NCI-H446 treated with DMSO at 0.1 percent for 48 hours (cell line): ENCODE data around the gene TUBB6.

Experiments used
- DNase-seq: peaks from one replicate; lab custom pipeline; 2025; lab: John Stamatoyannopoulos, UW

TUBB6 gene

GRCh38 chr18:12314591-12315305, 6.7 kb downstream of the TUBB6 start:
- no peak for DNase-seq

- no peak for DNase-seq
Measured at GRCh38 chr18:12315490-12315889, 7.4 kb downstream of the TUBB6 start.

GRCh38 chr18:12315911-12316310, 7.9 kb downstream of the TUBB6 start:
- DNase-seq, result no peak

- no peak for DNase-seq
Measured at GRCh38 chr18:12317664-12318333, 9.8 kb downstream of the TUBB6 start.

GRCh38 chr18:12318334-12318697, 10.3 kb downstream of the TUBB6 start:
- no peak for DNase-seq

GRCh38 chr18:12318857-12319256, 10.8 kb downstream of the TUBB6 start:
- no peak for DNase-seq

- DNase-seq, result no peak
Measured at GRCh38 chr18:12321333-12321732, 13.3 kb downstream of the TUBB6 start.

- no peak for DNase-seq
Measured at GRCh38 chr18:12324991-12325725, 17.1 kb downstream of the TUBB6 start.

- DNase-seq, result no peak
Measured at GRCh38 chr18:12325726-12326245, 17.7 kb downstream of the TUBB6 start.

GRCh38 chr18:12326711-12327460, 18.8 kb downstream of the TUBB6 start:
- DNase-seq, result no peak

GRCh38 chr18:12327510-12328178, 19.6 kb downstream of the TUBB6 start:
- no peak for DNase-seq

- DNase-seq, result no peak
Measured at GRCh38 chr18:12328179-12328823, 20.3 kb downstream of the TUBB6 start.

- DNase-seq, result no peak
Measured at GRCh38 chr18:12329125-12329698, 21.2 kb downstream of the TUBB6 start.

- DNase-seq, result no peak
Measured at GRCh38 chr18:12330766-12331165, 22.7 kb downstream of the TUBB6 start.

- no peak for DNase-seq
Measured at GRCh38 chr18:12333506-12334290, 25.7 kb downstream of the TUBB6 start.

GRCh38 chr18:12334366-12334808, 26.3 kb downstream of the TUBB6 start:
- no peak for DNase-seq

GRCh38 chr18:12334863-12335262, 26.8 kb downstream of the TUBB6 start:
- no peak for DNase-seq

- no peak for DNase-seq
Measured at GRCh38 chr18:12335503-12335902, 27.5 kb downstream of the TUBB6 start.

- no peak for DNase-seq
Measured at GRCh38 chr18:12336171-12336613, 28.2 kb downstream of the TUBB6 start.

GRCh38 chr18:12336887-12337286, 28.8 kb downstream of the TUBB6 start:
- DNase-seq, result no peak
